ENCODE results near the gene ARL6IP4.

- TF ChIP-seq, protein P1, sequence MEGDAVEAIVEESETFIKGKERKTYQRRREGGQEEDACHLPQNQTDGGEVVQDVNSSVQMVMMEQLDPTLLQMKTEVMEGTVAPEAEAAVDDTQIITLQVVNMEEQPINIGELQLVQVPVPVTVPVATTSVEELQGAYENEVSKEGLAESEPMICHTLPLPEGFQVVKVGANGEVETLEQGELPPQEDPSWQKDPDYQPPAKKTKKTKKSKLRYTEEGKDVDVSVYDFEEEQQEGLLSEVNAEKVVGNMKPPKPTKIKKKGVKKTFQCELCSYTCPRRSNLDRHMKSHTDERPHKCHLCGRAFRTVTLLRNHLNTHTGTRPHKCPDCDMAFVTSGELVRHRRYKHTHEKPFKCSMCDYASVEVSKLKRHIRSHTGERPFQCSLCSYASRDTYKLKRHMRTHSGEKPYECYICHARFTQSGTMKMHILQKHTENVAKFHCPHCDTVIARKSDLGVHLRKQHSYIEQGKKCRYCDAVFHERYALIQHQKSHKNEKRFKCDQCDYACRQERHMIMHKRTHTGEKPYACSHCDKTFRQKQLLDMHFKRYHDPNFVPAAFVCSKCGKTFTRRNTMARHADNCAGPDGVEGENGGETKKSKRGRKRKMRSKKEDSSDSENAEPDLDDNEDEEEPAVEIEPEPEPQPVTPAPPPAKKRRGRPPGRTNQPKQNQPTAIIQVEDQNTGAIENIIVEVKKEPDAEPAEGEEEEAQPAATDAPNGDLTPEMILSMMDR (IDR thresholded peaks at IDR 0.05 in 4 of 5, conservative IDR thresholded peaks at IDR 0.05 in 1 of 5) = no peak
- TF ChIP-seq POLR2A (IDR thresholded peaks at IDR 0.05) = no peak
Measured at GRCh38 chr12:122956035-122956434, 24.4 kb upstream of the ARL6IP4 start.
